GM06990 (cell line): ENCODE results near the gene KCNE4.

ENCODE experiments used
- DNase-seq: peaks from one replicate; pipeline ENCODE4 v3.0.0-alpha.2; 2011; ENCODE audit not compliant: insufficient read length; ENCODE audit errors: extremely low read depth
- H3K27me3 ChIP-seq: replicated peaks from 2 replicates; pipeline ENCODE4 v1.6.0; 2011; ENCODE audit warnings: low read length; ENCODE audit not compliant: control insufficient read depth, insufficient read depth
- H3K36me3 ChIP-seq: 2 replicates; pipeline ENCODE4 v1.5.1; 2011; ENCODE audit warnings: low read length; ENCODE audit not compliant: control insufficient read depth, insufficient read depth
- H3K4me3 ChIP-seq: replicated peaks from 2 replicates; pipeline ENCODE4 v1.5.1; 2011; ENCODE audit warnings: low read depth, mild to moderate bottlenecking, control low read depth, low read length
- TF ChIP-seq, protein P1 (sequence below): IDR thresholded peaks from 2 replicates; pipeline ENCODE4 v1.5.1; 2011; ENCODE audit warnings: low read length, control low read depth, mild to moderate bottlenecking, inconsistent platforms; ENCODE audit not compliant: insufficient read depth, poor library complexity, severe bottlenecking

Gene KCNE4, protein sequence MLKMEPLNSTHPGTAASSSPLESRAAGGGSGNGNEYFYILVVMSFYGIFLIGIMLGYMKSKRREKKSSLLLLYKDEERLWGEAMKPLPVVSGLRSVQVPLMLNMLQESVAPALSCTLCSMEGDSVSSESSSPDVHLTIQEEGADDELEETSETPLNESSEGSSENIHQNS

DNA sequence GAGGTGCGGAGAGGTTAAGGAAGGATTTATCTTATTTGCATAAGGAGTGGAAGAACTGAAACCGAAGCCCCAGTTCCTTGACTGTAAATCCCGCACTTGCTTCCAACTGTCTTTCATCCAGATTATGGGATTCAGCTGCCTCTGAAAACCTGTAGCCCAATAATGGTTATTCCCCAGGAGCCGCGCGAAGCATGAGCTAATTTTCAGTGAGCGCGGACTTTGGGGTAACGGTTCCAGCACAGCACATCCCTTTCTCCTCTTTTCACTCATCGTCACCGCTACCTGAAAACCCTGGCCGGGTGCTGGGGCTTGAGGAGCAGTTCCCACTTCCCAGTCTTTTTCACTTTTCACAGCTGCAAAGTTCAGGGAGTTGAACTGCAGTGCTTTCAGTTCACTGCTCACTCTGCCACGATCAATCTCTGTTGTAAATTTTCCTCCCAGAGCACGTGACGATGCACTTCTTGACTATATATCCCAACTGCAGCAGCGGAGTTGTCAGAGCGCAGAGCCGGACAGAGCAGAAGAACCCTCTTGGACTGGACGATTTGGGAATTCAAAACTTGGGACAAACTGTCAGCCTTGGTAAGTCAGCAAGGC, at the start of gene KCNE4:
Gene KCNE4, plus strand, starts transcription at position 498 of the 597 bp plus-strand sequence. CDS start 641 bp downstream, outside the sequence.
- H3K27me3 ChIP-seq = no peaks in the 10 kb centered on the region; the same call in 1 of the 2 replicates
- no peaks in the 10 kb centered on the region for H3K36me3 ChIP-seq
- DNase-seq = no peak
- TF ChIP-seq, protein P1, sequence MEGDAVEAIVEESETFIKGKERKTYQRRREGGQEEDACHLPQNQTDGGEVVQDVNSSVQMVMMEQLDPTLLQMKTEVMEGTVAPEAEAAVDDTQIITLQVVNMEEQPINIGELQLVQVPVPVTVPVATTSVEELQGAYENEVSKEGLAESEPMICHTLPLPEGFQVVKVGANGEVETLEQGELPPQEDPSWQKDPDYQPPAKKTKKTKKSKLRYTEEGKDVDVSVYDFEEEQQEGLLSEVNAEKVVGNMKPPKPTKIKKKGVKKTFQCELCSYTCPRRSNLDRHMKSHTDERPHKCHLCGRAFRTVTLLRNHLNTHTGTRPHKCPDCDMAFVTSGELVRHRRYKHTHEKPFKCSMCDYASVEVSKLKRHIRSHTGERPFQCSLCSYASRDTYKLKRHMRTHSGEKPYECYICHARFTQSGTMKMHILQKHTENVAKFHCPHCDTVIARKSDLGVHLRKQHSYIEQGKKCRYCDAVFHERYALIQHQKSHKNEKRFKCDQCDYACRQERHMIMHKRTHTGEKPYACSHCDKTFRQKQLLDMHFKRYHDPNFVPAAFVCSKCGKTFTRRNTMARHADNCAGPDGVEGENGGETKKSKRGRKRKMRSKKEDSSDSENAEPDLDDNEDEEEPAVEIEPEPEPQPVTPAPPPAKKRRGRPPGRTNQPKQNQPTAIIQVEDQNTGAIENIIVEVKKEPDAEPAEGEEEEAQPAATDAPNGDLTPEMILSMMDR = no peak
- H3K4me3 ChIP-seq = no peak within 1 kb of the TSS

DNA sequence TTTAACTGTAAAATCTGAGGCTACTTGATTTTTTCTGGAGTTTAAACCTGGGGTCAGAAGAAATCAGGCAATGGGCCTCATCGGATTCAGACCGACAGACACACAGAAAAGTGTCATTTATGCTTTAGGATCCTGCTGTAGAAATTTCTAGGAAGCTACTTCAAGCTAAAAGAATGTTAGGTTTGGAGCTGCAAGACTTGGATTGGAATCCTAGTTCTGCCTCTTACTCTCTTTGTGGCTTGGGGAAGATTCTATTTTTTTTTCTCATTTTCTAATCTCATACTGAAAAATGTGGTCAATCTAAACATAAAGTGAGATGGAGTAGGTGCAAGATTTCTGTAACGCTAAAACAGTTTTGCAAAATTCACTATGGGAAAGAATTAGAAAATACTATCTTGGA, 48.8 kb upstream of the KCNE4 start:
- DNase-seq = no peak
- no peaks in the 10 kb centered on the region for H3K27me3 ChIP-seq
- H3K4me3 ChIP-seq = no peak overlapping the region
- H3K36me3 ChIP-seq = no peaks in the 10 kb centered on the region
- TF ChIP-seq, protein P1 = no peak

DNA sequence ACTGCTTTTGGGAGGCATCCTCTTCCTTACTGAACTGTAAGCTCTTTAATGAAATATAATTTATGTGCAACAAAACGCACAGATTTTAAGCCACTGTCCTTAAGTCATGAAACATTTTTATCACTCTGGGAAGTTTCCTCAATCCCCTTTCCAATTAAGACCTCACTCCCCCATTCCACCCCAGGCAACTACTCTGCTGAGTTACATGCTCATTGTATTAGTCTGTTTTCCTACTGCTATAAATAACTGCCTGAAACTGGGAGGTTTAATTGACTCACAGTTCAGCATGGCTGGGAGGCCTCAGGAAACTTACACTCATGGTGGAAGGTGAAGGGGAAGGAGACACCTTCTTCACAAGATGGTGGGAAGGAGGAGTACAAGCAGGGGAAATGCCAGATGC, 46.5 kb upstream of the KCNE4 start:
- TF ChIP-seq, protein P1 = no peak
- H3K36me3 ChIP-seq = no peaks in the 10 kb centered on the region
- no peak overlapping the region for H3K4me3 ChIP-seq
- H3K27me3 ChIP-seq = no peaks in the 10 kb centered on the region
- no peak for DNase-seq

DNA sequence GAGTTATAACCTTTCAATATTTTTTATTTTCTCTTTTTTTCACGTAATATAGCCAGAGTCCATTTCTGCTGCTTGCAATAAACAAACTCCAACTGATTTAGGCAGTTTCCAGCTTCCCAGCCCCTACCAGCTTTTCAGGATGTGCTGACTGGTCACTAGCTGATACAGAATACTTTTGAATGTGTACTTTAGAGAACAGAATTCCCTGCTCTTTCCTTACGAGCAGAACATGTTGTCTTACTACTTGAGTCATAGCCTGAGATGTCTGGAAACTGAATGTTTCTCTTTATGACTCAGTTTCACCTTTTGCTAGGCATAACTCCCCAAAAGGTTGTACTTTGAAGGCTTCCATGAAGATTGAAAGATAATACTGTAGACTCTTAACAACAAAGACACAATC, 44.5 kb upstream of the KCNE4 start:
- DNase-seq = no peak
- H3K27me3 ChIP-seq = no peaks in the 10 kb centered on the region
- TF ChIP-seq, protein P1 = no peak

DNA sequence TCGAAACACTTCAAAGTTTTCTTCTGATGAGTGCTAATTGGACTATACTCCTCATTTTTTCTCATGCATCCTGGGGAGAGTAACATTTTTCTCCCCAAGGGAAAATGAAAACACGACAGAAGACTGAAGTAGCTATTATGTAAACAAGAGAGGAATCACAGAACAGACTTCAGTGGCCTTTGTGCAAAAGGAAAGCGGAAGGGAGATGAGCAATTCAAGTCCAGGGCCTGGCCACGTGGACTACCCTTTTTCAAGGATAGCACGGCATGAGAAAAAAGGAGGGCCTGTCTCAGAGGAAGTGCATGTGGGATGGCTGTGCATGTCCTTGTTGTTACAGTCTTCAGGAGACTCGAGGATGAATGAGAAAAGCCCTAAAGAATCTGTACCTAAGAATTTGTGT, 43.8 kb upstream of the KCNE4 start:
- H3K27me3 ChIP-seq = no peaks in the 10 kb centered on the region
- no peak for DNase-seq
- H3K4me3 ChIP-seq = no peak overlapping the region
- TF ChIP-seq, protein P1 = no peak
- H3K36me3 ChIP-seq = no peaks in the 10 kb centered on the region

More for the DNA sequence above, 44.5 kb upstream of the KCNE4 start:
- no peaks in the 10 kb centered on the region for H3K36me3 ChIP-seq
- no peak overlapping the region for H3K4me3 ChIP-seq

DNA sequence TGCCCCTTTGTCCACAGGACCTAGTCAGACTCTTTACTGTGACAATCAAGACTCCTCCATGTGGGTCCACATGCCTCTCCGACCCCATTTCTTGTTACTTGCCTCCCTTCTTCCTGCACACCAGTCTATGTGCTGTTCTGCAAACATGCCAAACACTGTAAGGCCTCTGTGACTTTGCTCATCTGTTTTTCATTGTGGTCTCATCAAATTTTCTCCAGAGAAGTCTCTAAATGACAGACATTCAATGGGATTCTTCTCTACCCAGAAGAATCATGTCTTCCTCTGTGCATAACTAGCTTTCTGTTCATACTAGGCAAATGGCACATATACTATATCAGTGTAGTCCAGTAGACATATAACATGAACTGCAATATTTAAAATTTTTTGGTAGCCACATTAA, 43.0 kb upstream of the KCNE4 start:
- Histone ChIP-seq H3K27me3 (no peaks in the 10 kb centered on the region), H3K36me3 (no peaks in the 10 kb centered on the region), H3K4me3 (no peak overlapping the region)
- no peak for DNase-seq
- TF ChIP-seq, protein P1 = no peak
